Measurements from ENCODE around the gene STRA6. TPM values are rescaled to one million over a fixed set of nuclear protein-coding genes. Genes with fewer than 3 reads are reported as not detected.
A peak's percentile ranks its signal among the peaks of the same experiment; 100 is the strongest.

STRA6 gene
- polyA plus RNA-seq, 2 of the 4 experiments (the other 2 are of a cell fraction) = 35.0 to 70.2 TPM

DNA sequence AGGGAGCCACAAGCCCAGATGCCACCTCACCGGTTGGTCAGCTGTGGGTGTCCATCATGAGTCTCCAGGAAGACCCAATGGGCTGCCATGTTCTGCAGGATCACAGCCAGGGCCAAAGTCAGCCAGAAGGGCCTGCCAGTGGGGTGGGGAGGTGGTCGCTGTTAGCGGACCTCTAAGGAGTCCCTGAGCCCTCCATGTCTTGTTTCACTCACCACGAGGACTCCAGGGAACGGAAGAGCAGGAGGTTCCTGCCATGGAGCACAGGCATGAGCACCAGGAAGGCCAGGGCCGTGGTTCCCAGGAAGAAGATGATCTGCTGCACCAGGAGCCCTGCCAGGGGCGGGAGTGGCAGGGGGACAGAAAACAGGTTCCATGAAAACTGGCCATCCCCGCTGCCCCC, 20.5 kb downstream of the STRA6 start:
- 99% methylated on average over 7 of the region's 8 CpGs for WGBS (ENCODE audit: missing lambda C conversion rate)
- H3K4me1 ChIP-seq = peaks cover 54% of the 10 kb centered on the region
- DNase-seq (ENCODE audit: low read depth in 1 of 2, low spot score in 1 of 2) (no peak), FAIRE-seq (no peak), ATAC-seq (no peak)
- H3K4me3 ChIP-seq = no peak overlapping the region
- H3K9me3 ChIP-seq = no peaks in the 10 kb centered on the region
- CTCF ChIA-PET = interaction anchor here (1.3 to 5.6 kb wide), 3 partner anchors 10 to 125 kb away, joined by 3 to 26 read pairs (median 8); no protein-coding TSS in a partner anchor
- TF ChIP-seq, protein P1, sequence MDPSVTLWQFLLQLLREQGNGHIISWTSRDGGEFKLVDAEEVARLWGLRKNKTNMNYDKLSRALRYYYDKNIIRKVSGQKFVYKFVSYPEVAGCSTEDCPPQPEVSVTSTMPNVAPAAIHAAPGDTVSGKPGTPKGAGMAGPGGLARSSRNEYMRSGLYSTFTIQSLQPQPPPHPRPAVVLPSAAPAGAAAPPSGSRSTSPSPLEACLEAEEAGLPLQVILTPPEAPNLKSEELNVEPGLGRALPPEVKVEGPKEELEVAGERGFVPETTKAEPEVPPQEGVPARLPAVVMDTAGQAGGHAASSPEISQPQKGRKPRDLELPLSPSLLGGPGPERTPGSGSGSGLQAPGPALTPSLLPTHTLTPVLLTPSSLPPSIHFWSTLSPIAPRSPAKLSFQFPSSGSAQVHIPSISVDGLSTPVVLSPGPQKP (IDR thresholded peaks at IDR 0.05; ENCODE audit: low read depth, low read length) = no peak
- TF ChIP-seq, protein P2, sequence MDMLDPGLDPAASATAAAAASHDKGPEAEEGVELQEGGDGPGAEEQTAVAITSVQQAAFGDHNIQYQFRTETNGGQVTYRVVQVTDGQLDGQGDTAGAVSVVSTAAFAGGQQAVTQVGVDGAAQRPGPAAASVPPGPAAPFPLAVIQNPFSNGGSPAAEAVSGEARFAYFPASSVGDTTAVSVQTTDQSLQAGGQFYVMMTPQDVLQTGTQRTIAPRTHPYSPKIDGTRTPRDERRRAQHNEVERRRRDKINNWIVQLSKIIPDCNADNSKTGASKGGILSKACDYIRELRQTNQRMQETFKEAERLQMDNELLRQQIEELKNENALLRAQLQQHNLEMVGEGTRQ (IDR thresholded peaks at IDR 0.05) = no peak
- TF ChIP-seq NFE2L2 (conservative IDR thresholded peaks at IDR 0.05; ENCODE audit: low read length) (no peak), RCOR1 (IDR thresholded peaks at IDR 0.05; ENCODE audit: low read depth, low read length) (no peak), POLR2A (IDR thresholded peaks at IDR 0.05; ENCODE audit: low read length) (no peak), TFCP2L1 (CRISPR knock-in tag; IDR thresholded peaks at IDR 0.05) (no peak), CBX2 (IDR thresholded peaks at IDR 0.05; ENCODE audit: borderline replicate concordance, low read depth) (no peak), RARB (CRISPR knock-in tag; IDR thresholded peaks at IDR 0.05) (no peak), KDM5A (IDR thresholded peaks at IDR 0.05) (no peak), HOXB5 (CRISPR knock-in tag; IDR thresholded peaks at IDR 0.05) (no peak), ZFP36 (IDR thresholded peaks at IDR 0.05; ENCODE audit: borderline replicate concordance, partially characterized antibody) (no peak), NR3C1 (IDR thresholded peaks at IDR 0.05) (no peak)
- TF ChIP-seq, protein P3, sequence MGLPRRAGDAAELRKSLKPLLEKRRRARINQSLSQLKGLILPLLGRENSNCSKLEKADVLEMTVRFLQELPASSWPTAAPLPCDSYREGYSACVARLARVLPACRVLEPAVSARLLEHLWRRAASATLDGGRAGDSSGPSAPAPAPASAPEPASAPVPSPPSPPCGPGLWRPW (IDR thresholded peaks at IDR 0.05) = no peak
- TF ChIP-seq, protein P4, sequence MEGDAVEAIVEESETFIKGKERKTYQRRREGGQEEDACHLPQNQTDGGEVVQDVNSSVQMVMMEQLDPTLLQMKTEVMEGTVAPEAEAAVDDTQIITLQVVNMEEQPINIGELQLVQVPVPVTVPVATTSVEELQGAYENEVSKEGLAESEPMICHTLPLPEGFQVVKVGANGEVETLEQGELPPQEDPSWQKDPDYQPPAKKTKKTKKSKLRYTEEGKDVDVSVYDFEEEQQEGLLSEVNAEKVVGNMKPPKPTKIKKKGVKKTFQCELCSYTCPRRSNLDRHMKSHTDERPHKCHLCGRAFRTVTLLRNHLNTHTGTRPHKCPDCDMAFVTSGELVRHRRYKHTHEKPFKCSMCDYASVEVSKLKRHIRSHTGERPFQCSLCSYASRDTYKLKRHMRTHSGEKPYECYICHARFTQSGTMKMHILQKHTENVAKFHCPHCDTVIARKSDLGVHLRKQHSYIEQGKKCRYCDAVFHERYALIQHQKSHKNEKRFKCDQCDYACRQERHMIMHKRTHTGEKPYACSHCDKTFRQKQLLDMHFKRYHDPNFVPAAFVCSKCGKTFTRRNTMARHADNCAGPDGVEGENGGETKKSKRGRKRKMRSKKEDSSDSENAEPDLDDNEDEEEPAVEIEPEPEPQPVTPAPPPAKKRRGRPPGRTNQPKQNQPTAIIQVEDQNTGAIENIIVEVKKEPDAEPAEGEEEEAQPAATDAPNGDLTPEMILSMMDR (IDR thresholded peaks at IDR 0.05) = no peak
- peak overlapping the region in 1 of 2 experiments; percentile 90; a peak in 2 of 6 replicates for H3K27ac ChIP-seq
- H3K4me2 ChIP-seq = no peak overlapping the region
- POLR2A ChIA-PET = interaction anchor here (4.7 kb wide), 1 partner anchor 14 kb away, joined by 19 read pairs; no protein-coding TSS in a partner anchor

DNA sequence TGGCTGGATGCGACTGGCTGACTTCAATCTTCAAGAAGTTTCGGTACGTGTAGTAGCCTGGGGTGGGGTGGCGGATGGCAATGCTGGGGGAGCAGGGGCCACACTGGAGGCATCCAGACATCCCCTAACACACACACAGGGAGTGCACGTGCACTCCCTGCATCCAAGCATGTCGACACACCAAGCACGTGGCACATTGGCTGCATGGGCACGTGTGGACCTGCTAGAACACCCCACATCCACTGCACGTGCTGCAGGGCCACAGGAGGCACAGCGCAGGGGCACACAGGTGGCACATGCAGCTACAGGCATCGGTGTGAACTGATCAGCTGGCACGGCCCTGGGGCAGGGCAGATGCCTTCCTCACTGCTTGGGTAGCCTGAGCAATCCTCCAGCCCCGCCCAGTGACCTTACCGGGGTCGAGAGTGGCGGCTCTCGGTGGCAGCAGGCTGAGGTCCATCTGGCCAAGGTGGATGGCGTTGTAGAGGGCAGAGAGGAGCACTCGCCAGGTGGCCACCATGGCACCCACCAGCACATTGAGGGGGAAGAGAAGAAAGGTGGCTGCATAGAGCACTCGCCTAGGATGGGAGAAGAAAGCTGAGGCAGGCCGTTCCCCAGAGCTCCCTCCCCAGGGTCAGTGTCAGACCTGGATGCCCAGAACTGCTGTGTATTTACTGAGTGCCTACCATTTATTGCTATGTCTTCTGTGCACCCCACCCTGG, 21.5 kb downstream of the STRA6 start:
- TF ChIP-seq KDM5A (IDR thresholded peaks at IDR 0.05) (no peak), ZC3H11A (IDR thresholded peaks at IDR 0.05) (no peak), POLR2AphosphoS2 (conservative IDR thresholded peaks at IDR 0.05; ENCODE audit: low read length) (no peak), CHD2 (IDR thresholded peaks at IDR 0.05; ENCODE audit: low read length, partially characterized antibody) (no peak), ESRRA (IDR thresholded peaks at IDR 0.05; ENCODE audit: borderline replicate concordance, low read length) (no peak), HEYL (CRISPR knock-in tag; IDR thresholded peaks at IDR 0.05) (no peak), ZSCAN20 (CRISPR knock-in tag; IDR thresholded peaks at IDR 0.05) (no peak), CBX2 (IDR thresholded peaks at IDR 0.05; ENCODE audit: borderline replicate concordance, low read depth) (no peak), FOSL2 (IDR thresholded peaks at IDR 0.05) (no peak), FOSL2 (CRISPR knock-in tag; IDR thresholded peaks at IDR 0.05) (no peak), FOSB (CRISPR knock-in tag; IDR thresholded peaks at IDR 0.05) (no peak), HDAC2 (IDR thresholded peaks at IDR 0.05) (no peak), GATA3 (IDR thresholded peaks at IDR 0.05; ENCODE audit: borderline replicate concordance) (no peak), HOXB5 (CRISPR knock-in tag; IDR thresholded peaks at IDR 0.05) (no peak), RFX5 (IDR thresholded peaks at IDR 0.05) (no peak), CBX8 (IDR thresholded peaks at IDR 0.05) (no peak)
- TF ChIP-seq, protein P2 (IDR thresholded peaks at IDR 0.05) = no peak
- TF ChIP-seq, protein P5, sequence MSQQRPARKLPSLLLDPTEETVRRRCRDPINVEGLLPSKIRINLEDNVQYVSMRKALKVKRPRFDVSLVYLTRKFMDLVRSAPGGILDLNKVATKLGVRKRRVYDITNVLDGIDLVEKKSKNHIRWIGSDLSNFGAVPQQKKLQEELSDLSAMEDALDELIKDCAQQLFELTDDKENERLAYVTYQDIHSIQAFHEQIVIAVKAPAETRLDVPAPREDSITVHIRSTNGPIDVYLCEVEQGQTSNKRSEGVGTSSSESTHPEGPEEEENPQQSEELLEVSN (IDR thresholded peaks at IDR 0.05; ENCODE audit: borderline replicate concordance, low read depth) = no peak
- DNase-seq (ENCODE audit: low read depth in 1 of 2, low spot score in 1 of 2) = no peak
- ATAC-seq = no peak
- Histone ChIP-seq H3K27ac (peak overlapping the region; percentile 88 to 90), H3K4me1 (peaks cover 58% of the 10 kb centered on the region), H3K4me3 (no peak overlapping the region), H3K9me3 (no peaks in the 10 kb centered on the region), H3K4me2 (peak overlapping the region; percentile 66)
- WGBS (ENCODE audit: missing lambda C conversion rate) = 93% methylated on average over 12 of the region's 21 CpGs
- FAIRE-seq = no peak
- POLR2A ChIA-PET = interaction anchor here (2.2 to 4.7 kb wide), 2 partner anchors 15 to 19 kb away, joined by 10 to 19 read pairs; no protein-coding TSS in a partner anchor
- CTCF ChIA-PET = interaction anchor here (1.3 to 5.6 kb wide), 4 partner anchors 11 to 126 kb away, joined by 3 to 26 read pairs (median 8); no protein-coding TSS in a partner anchor
